GM19395 (cell line): ENCODE measurements around the gene LRRC7.

Experiments
- ATAC-seq: cut with Tn5 transposase; IDR thresholded peaks from one replicate; pipeline ENCODE4 v1.9.1; 2021; ENCODE audit warnings: mild to moderate bottlenecking, moderate library complexity; ENCODE audit not compliant: unreplicated experiment

Gene LRRC7

GRCh38 chr1:69765951-69766350, 198.2 kb downstream of the LRRC7 start:
- ATAC-seq: no peak

DNA sequence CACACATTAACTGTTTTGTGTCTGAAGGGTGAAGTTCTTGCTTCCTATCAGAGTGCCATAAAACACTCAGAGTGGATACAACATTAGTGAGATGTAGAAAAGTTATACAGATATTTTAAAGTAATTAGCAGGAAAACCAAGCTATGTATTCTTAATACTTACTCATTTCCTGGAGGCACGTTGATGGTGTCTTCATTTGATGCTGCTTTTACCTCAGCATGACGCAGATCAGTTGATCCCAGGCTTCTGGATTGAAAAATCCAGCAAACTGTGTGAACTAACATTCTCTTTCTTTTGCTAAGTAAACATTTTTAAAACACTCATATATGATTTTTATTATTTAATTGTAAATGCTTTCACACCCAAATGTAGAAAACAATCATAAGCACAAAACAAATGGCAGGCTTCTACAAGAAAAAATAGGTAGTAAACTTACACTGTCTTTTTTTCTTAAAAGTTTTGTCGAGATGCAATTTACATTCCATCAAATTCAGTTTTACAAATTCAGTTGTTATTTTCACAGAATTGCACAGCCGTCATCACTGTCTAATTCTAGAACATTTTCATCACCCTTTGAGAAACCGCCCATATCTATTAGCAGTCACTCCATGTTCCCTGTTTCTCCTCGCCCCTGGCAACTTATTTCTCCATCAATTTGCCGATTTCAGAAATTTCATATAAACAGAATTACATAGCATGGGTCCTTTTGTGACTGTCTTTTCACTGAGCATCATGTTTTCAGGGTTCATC, 198.9 kb downstream of the LRRC7 start:
- ATAC-seq: no peak

DNA sequence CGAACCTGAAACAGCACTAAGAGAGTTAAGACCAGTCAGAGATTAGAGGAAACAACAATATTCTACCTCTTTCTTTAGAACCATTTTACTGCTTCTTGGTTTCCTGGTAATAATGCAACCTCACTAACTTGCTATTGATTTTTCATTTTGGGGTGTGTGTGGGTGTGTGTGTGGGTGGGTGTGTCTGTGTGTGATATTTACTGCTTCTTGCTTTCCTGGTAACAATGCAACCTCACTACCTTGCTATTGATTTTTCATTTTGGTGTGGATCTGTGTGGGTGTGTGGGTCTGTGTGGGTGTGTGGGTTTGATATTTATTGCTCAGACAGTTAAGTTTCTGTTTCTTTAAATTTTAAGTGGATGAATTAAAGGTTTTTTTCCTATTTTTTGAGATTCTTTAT, 208.8 kb downstream of the LRRC7 start:
- ATAC-seq: no peak

- no peak for ATAC-seq
Observed at GRCh38 chr1:69777423-69777822, 209.7 kb downstream of the LRRC7 start.

DNA sequence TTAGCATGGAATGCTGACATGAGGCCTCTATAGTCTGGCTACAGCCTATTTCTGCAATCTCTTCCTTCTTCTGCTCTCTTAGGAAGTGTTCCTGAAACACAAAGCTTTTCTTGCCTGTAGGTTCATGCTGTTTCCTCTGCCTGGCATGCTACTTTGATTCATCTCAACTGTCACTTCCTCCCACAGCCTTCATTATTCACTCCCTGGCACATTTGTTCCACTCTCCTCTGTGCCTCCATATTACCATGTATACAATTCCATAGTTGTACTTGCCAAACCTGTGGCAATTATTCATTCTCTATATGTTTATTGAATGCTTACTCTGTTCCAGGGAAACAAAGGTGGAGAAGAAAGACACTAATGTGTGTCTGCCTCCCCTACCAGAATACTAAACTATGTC, 210.2 kb downstream of the LRRC7 start:
- ATAC-seq: no peak

DNA sequence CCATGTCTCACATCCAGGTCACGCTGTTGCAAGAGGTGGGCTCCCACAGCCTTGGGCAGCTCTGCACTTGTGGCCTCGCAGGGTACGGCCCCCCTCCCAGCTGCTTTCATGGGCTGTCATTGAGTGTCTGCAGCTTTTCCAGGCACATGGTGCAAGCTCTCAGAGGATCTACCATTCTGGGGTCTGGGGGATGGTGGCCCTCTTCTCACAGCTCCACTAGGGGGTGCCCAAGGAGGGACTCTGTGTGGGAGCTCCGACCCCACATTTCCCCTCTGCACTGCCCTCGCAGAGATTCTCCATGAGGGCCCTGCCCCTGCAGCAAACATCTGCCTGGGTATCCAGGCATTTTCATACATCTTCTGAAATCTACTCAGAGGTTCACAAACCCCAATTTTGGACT, 219.4 kb downstream of the LRRC7 start:
- no peak for ATAC-seq

- ATAC-seq: no peak
Observed at GRCh38 chr1:69791311-69791710, 223.6 kb downstream of the LRRC7 start.

GRCh38 chr1:69794831-69795230, 227.1 kb downstream of the LRRC7 start:
- ATAC-seq: no peak

- no peak for ATAC-seq
Observed at GRCh38 chr1:69814926-69815325, 247.2 kb downstream of the LRRC7 start.

GRCh38 chr1:69824932-69825331, 257.2 kb downstream of the LRRC7 start:
- no peak for ATAC-seq

GRCh38 chr1:69827732-69828131, 260.0 kb downstream of the LRRC7 start:
- ATAC-seq: no peak

DNA sequence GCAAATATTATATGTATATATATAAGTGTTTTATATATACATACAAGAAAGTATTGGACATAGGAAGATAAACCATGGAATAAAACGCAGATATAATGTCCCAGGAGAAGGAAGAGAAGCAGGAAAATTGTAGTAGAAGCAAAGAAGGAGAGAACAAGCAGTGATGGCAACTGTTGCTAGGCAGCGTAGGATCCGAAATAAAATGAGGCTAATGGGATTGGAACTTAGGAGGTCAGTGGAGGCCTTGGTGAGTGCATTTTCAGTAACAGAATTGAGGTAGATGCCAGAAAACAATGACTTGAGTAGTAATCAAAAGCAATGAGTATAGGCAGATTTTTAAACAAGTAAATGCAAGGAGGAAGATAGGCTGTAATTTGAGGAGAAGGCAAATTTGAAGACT, 265.8 kb downstream of the LRRC7 start:
- ATAC-seq: no peak

DNA sequence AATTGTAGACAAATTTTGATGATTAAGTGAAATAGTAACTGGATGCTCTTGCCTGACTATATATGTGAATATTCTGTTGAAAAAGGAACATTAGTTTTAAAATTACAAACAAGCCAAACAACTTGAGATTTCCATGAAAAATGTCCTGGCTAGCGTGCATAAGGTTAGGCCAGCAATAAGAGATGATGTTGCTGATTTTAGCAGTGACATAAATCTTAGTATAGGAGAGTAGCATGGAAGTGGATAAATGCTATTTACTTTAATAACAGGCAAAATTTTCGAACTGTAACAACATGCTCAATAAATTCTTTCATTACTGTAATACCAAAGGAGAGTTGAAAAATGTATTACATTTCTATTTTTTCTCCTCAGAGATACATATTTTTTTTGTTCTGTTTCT, 266.6 kb downstream of the LRRC7 start:
- ATAC-seq: no peak

DNA sequence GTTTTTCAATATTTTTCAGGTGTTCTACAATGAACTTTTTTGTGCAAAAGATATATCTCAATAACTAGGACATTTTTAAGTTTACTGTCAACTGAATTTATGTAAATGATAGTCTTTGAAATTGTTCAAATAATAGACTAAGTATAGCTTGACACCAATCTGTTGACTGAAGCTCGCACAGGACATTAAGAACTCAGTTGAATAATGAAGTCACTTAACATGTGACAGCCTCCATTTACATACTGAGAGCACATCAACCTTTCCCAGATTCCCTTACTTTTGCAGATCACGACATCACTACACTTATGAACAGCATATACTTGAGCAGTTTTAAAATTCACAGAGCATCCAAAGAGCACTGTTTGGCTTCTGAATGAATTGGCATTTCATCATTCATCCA, 268.2 kb downstream of the LRRC7 start:
- no peak for ATAC-seq

GRCh38 chr1:69836971-69837636, 269.4 kb downstream of the LRRC7 start:
- ATAC-seq: no peak

GRCh38 chr1:69842326-69842725, 274.6 kb downstream of the LRRC7 start:
- no peak for ATAC-seq

DNA sequence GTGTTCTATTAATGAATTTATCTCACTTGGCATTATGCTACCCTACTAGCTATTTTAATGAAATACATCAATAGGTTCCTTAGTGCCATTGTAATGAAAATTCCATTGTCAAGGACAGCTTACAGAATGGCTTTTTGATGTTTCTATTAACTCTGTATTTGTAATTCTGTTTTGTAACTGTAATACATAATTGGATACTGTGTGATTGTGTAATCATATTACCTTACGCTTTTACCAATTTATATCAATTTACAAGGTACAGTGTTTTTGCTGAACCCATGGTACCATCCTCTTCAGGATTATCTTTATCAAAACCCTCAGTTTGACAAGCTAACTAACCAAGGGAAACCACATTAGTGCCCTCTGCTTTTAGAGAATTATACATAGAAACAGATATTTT, 277.9 kb downstream of the LRRC7 start:
- no peak for ATAC-seq

DNA sequence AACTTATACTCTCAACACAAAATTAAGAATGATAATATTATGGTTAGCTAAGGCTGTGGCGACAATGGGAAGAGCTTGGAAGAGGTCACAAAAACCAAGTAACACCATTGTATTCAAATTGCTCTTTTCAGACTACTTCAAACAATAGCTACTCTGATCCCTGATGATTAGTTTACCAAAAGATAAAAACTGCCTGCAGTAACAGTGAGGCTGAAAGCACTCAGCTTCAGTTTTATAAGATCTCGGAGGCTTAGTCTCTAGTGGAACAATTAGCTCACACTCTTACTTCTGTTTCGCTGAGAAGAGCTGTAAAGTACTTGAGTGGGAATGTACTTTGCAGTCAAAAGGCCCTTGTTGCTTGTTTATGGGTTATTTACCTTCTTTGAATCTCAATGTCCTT, 278.5 kb downstream of the LRRC7 start:
- no peak for ATAC-seq

DNA sequence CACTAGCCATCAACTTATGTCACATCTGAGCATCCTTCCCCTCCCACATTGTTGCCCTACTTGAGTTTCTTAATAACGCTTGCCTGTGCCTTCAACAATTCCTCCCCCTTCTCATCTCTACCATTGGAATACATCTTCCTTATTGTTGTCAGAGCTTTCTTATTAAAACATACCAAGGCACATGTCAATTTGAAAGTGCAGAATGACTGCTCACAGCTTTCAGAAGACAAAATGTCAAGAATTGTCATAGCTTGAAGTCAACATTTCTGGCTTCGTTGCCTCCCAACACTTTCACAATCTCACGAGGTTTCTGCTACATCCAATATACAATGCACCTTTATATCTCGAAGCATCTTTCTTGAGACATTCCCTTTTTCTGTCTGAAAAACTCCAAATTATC, 279.9 kb downstream of the LRRC7 start:
- no peak for ATAC-seq

DNA sequence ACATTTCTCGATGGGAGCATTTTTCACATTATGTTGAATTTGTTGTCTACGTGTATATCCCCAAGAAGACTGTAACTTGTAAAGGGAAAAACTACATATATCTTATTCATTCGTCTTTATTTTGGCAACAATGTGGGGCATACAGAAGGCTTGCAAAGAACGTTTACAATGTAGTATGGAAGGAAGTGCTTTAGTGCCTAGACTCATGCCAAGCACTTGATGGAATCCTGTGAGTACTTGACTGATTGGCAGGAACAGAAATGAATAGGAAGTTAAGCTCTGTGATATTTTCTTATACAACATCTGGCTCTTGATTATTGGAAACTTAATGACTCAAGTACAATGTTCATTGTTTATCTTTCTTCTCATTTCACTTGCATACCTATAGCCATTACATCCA, 284.4 kb downstream of the LRRC7 start:
- ATAC-seq: no peak

DNA sequence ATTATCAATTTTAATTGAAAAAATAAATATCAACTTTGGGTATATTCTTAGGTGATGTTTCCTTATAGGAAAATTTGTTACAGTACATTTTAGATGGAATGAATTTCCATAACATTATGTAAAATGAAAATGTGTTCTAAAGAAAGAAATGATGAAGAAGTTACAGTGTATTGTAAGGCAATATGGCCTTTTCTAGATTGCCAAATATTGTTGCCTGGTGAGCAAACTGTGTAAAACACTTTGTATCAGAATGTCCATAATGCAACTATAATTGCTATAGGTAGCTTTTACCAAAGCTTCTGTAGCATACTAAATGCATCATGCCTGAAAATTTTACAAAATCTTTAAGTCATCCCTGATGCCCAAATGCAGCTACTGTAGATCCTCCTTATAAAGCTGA, 285.0 kb downstream of the LRRC7 start:
- no peak for ATAC-seq

DNA sequence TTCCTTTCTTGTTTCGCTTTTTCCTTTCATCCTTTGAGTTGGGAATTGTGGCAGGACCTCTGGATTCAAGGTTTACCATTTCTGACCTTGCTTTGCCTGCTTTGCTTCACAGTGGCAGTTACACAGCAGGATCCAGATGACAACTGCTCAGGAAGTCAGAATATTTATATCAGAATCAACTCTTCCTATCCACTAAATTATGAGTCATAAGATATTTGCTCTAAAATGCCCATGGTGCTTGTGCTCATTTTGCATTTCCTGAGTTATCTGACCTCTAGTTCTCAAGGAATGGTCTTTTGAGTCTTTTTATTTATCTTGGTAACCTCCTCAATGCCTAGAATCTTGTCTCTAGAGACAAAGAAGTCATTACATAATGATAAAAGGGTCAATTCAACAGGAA, 290.8 kb downstream of the LRRC7 start:
- ATAC-seq: no peak

GRCh38 chr1:69861641-69862040, 293.9 kb downstream of the LRRC7 start:
- ATAC-seq: no peak
